Mesendoderm (in vitro differentiated cells): ENCODE measurements around the gene GABBR2.

Experiments
- DNase-seq: peaks from one replicate; pipeline ENCODE4 v3.0.0; 2013
- H2AK5ac ChIP-seq: 2 replicates; pipeline ENCODE4 v1.6.1; 2013; ENCODE audit warnings: low read length, inconsistent platforms
- H2BK120ac ChIP-seq: 2 replicates; pipeline ENCODE4 v1.6.1; 2013; ENCODE audit warnings: low read depth, mild to moderate bottlenecking, low read length, moderate library complexity, mixed read lengths
- H2BK15ac ChIP-seq: replicated peaks from 2 replicates; pipeline ENCODE4 v1.6.1; 2013; ENCODE audit warnings: low read depth, mild to moderate bottlenecking, moderate library complexity
- H2BK5ac ChIP-seq: 2 replicates; pipeline ENCODE4 v1.6.1; 2013; ENCODE audit warnings: low read length, inconsistent platforms
- H3K18ac ChIP-seq: 2 replicates; pipeline ENCODE4 v1.6.1; 2013; ENCODE audit warnings: mild to moderate bottlenecking, low read length, mixed read lengths
- H3K23ac ChIP-seq: one replicate; pipeline ENCODE4 v1.6.1; 2013; ENCODE audit warnings: low read length
- H3K27ac ChIP-seq: 2 replicates; pipeline ENCODE4 v1.5.1; 2013; ENCODE audit warnings: low read depth, mild to moderate bottlenecking, inconsistent platforms, low read length, moderate library complexity
- H3K27me3 ChIP-seq: 2 replicates; pipeline ENCODE4 v1.6.1; 2013; ENCODE audit warnings: low read length, control low read depth, mild to moderate bottlenecking, inconsistent platforms; ENCODE audit not compliant: insufficient read depth, poor library complexity
- H3K36me3 ChIP-seq: 2 replicates; pipeline ENCODE4 v1.6.1; 2013; ENCODE audit warnings: low read length, inconsistent platforms; ENCODE audit not compliant: control insufficient read depth, insufficient read depth
- H3K4ac ChIP-seq: one replicate; pipeline ENCODE4 v1.6.1; 2013; ENCODE audit warnings: low read depth, mild to moderate bottlenecking, low read length, moderate library complexity
- H3K4me1 ChIP-seq: 2 replicates; pipeline ENCODE4 v1.6.1; 2013; ENCODE audit warnings: low read depth, low read length, inconsistent platforms; ENCODE audit not compliant: control insufficient read depth
- H3K4me2 ChIP-seq: 2 replicates; pipeline ENCODE4 v1.6.1; 2013; ENCODE audit warnings: low read length
- H3K4me3 ChIP-seq: 2 replicates; pipeline ENCODE4 v1.5.1; 2013; ENCODE audit warnings: mild to moderate bottlenecking, low read length
- H3K56ac ChIP-seq: one replicate; pipeline ENCODE4 v1.6.1; 2013; ENCODE audit warnings: low read length
- H3K79me1 ChIP-seq: 2 replicates; pipeline ENCODE4 v1.6.1; 2013; ENCODE audit warnings: low read length, inconsistent platforms
- H3K79me2 ChIP-seq: 2 replicates; pipeline ENCODE4 v1.6.1; 2013; ENCODE audit warnings: mild to moderate bottlenecking, low read length; ENCODE audit not compliant: control insufficient read depth, insufficient read depth
- H3K9ac ChIP-seq: 2 replicates; pipeline ENCODE4 v1.6.1; 2013; ENCODE audit warnings: low read length, inconsistent platforms
- H4K5ac ChIP-seq: one replicate; pipeline ENCODE4 v1.6.1; 2013; ENCODE audit warnings: low read length
- H4K8ac ChIP-seq: one replicate; pipeline ENCODE4 v1.6.1; 2013; ENCODE audit warnings: low read depth, mild to moderate bottlenecking, control low read depth, low read length, moderate library complexity
- whole genome bisulfite sequencing: extraction: QIAGEN DNeasy Blood & Tissue Kit; methylation state at CpG from one replicate; pipeline ENCODE4 v1.1.7; 2013; ENCODE audit warnings: low lambda C conversion rate, missing lambda C conversion rate; ENCODE audit not compliant: insufficient coverage; ENCODE audit errors: extremely low coverage; 5-methylcytosine and 5-hydroxymethylcytosine counted together

The GABBR2 gene

GRCh38 chr9:98357921-98358535 lies 350.7 kb downstream of the GABBR2 start:
- no peaks in the 10 kb centered on the region for H3K79me1 ChIP-seq

GRCh38 chr9:98356953-98357690 lies 351.6 kb downstream of the GABBR2 start:
- Histone ChIP-seq H2BK120ac (no peak overlapping the region), H3K4ac (no peak overlapping the region), H3K23ac (no peak overlapping the region), H4K5ac (no peak overlapping the region), H3K56ac (no peak overlapping the region), H3K9ac (no peak overlapping the region), H3K79me2 (no peaks in the 10 kb centered on the region), H3K36me3 (no peaks in the 10 kb centered on the region), H3K18ac (no peak overlapping the region), H3K4me3 (no peak overlapping the region), H3K27me3 (no peaks in the 10 kb centered on the region), H3K4me1 (no peaks in the 10 kb centered on the region), H3K4me2 (no peak overlapping the region), H2BK5ac (no peak overlapping the region), H3K79me1 (no peaks in the 10 kb centered on the region), H2BK15ac (no peak overlapping the region), H2AK5ac (no peak overlapping the region), H4K8ac (no peak overlapping the region), H3K27ac (no peak overlapping the region)
- DNase-seq: no peak
- no CpG with 5 or more reads among the region's 8 CpGs for WGBS

More at GRCh38 chr9:98357921-98358535, 350.7 kb downstream of the GABBR2 start:
- no peak overlapping the region for H2BK15ac ChIP-seq
- H3K9ac ChIP-seq: no peak overlapping the region
- H2AK5ac ChIP-seq: no peak overlapping the region
- H3K56ac ChIP-seq: no peak overlapping the region
- no peak overlapping the region for H2BK5ac ChIP-seq
- H3K4me2 ChIP-seq: no peak overlapping the region
- peaks cover 5% of the 10 kb centered on the region for H3K4me1 ChIP-seq
- no peaks in the 10 kb centered on the region for H3K36me3 ChIP-seq
- no peak overlapping the region for H3K27ac ChIP-seq
- H3K79me2 ChIP-seq: no peaks in the 10 kb centered on the region
- no peak overlapping the region for H3K23ac ChIP-seq
- no peak overlapping the region for H3K4me3 ChIP-seq
- H4K8ac ChIP-seq: no peak overlapping the region
- no peak overlapping the region for H4K5ac ChIP-seq
- no peak overlapping the region for H3K18ac ChIP-seq
- DNase-seq: no peak
- no peak overlapping the region for H2BK120ac ChIP-seq
- no CpG with 5 or more reads among the region's 6 CpGs for WGBS
- H3K27me3 ChIP-seq: no peaks in the 10 kb centered on the region
- no peak overlapping the region for H3K4ac ChIP-seq

- H3K4me2 ChIP-seq: no peak overlapping the region
- no peak overlapping the region for H3K9ac ChIP-seq
- H2AK5ac ChIP-seq: no peak overlapping the region
- DNase-seq: no peak
- H4K8ac ChIP-seq: no peak overlapping the region
- no peak overlapping the region for H3K4ac ChIP-seq
- no peak overlapping the region for H3K27ac ChIP-seq
- no peaks in the 10 kb centered on the region for H3K27me3 ChIP-seq
- no peak overlapping the region for H4K5ac ChIP-seq
- H3K56ac ChIP-seq: no peak overlapping the region
- no peaks in the 10 kb centered on the region for H3K4me1 ChIP-seq
- H3K79me2 ChIP-seq: no peaks in the 10 kb centered on the region
- H3K4me3 ChIP-seq: no peak overlapping the region
- H3K18ac ChIP-seq: no peak overlapping the region
- no peaks in the 10 kb centered on the region for H3K79me1 ChIP-seq
- no CpG with 5 or more reads among the region's 4 CpGs for WGBS
- H2BK120ac ChIP-seq: no peak overlapping the region
- no peak overlapping the region for H2BK15ac ChIP-seq
- H2BK5ac ChIP-seq: no peak overlapping the region
- no peak overlapping the region for H3K23ac ChIP-seq
- no peaks in the 10 kb centered on the region for H3K36me3 ChIP-seq
Measured at GRCh38 chr9:98356326-98356725, 352.4 kb downstream of the GABBR2 start.

- Histone ChIP-seq H3K4me2 (no peak overlapping the region), H3K79me2 (no peaks in the 10 kb centered on the region), H4K8ac (no peak overlapping the region), H3K36me3 (no peaks in the 10 kb centered on the region), H3K79me1 (no peaks in the 10 kb centered on the region), H2BK5ac (no peak overlapping the region), H3K4ac (no peak overlapping the region), H2BK120ac (no peak overlapping the region), H2BK15ac (no peak overlapping the region), H3K18ac (no peak overlapping the region), H3K23ac (no peak overlapping the region), H3K27me3 (no peaks in the 10 kb centered on the region), H4K5ac (no peak overlapping the region), H3K4me3 (no peak overlapping the region), H3K56ac (no peak overlapping the region), H3K27ac (no peak overlapping the region), H3K4me1 (no peaks in the 10 kb centered on the region), H3K9ac (no peak overlapping the region), H2AK5ac (no peak overlapping the region)
- no CpG with 5 or more reads among the region's 1 CpG for WGBS
- DNase-seq: no peak
Measured at GRCh38 chr9:98351370-98351769, 357.4 kb downstream of the GABBR2 start.

- H3K18ac ChIP-seq: no peak overlapping the region
- no peak overlapping the region for H3K56ac ChIP-seq
- H2BK120ac ChIP-seq: peak overlapping the region; percentile 67
- H3K27ac ChIP-seq: no peak overlapping the region
- H3K27me3 ChIP-seq: no peaks in the 10 kb centered on the region
- no peak overlapping the region for H3K9ac ChIP-seq
- no peak overlapping the region for H2BK15ac ChIP-seq
- H3K4me2 ChIP-seq: no peak overlapping the region
- DNase-seq: no peak
- no peak overlapping the region for H2AK5ac ChIP-seq
- H3K23ac ChIP-seq: no peak overlapping the region
- H3K4me1 ChIP-seq: no peaks in the 10 kb centered on the region
- no peak overlapping the region for H4K5ac ChIP-seq
- H2BK5ac ChIP-seq: no peak overlapping the region
- WGBS: no CpG with 5 or more reads among the region's 3 CpGs
- H3K36me3 ChIP-seq: no peaks in the 10 kb centered on the region
- no peak overlapping the region for H3K4ac ChIP-seq
- H3K79me2 ChIP-seq: no peaks in the 10 kb centered on the region
- no peak overlapping the region for H3K4me3 ChIP-seq
- H3K79me1 ChIP-seq: no peaks in the 10 kb centered on the region
- H4K8ac ChIP-seq: no peak overlapping the region
Measured at GRCh38 chr9:98347642-98348041, 361.1 kb downstream of the GABBR2 start.
